K562 (cell line): ENCODE results near the gene ANXA9. TPM values are rescaled to one million over a fixed set of nuclear protein-coding genes. Genes with fewer than 3 reads are reported as not detected.

ENCODE experiments used
- ATAC-seq: fragments of 200-7000 bp; cut with Tn5 transposase; 3 replicates; pipeline ENCODE4 v1.9.1; 2020; ENCODE audit warnings: moderate library complexity
- BruUV-seq: library from RNA; stranded (reverse); fragments of 400-500 nt; replicated peaks from 2 replicates; lab custom pipeline; 2021; lab: Mats Ljungman, UMichigan
- CTCF ChIA-PET: fragments of 300-600 bp; formaldehyde crosslinking; extraction: SDS; loops from one replicate; lab custom pipeline; 2021; ENCODE audit warnings: low intra/inter-chr PET ratio; lab: Yijun Ruan, JAX
- POLR2A ChIA-PET: fragments of 300-600, 350-650 bp; sonication (Branson Sonifier 250); formaldehyde crosslinking; extraction: SDS; loops from one replicate; lab custom pipeline; 2021; ENCODE audit warnings: antibody characterized with exemption, inconsistent platforms; lab: Yijun Ruan, JAX
- DNase-seq, 4 experiments: peaks; one replicate each; pipeline versions ENCODE4 v3.0.0 to v3.0.0-alpha.2; 2011 to 2018; ENCODE audit warnings: low spot score in 3 of 4, mixed read lengths in 3 of 4; ENCODE audit errors: extremely low read depth in 1 of 4
- FAIRE-seq: peaks from 2 replicates; lab custom pipeline; 2011; peaks lifted over from hg19 to GRCh38; lab: Jason Lieb, UNC
- H2AFZ ChIP-seq: 2 replicates; pipeline ENCODE4 v1.6.0; 2011; ENCODE audit warnings: low read depth, low read length, control low read depth, inconsistent platforms
- H3K27ac ChIP-seq: fragments of 200-600 bp; 3 replicates; pipeline ENCODE4 v1.8.0; 2011; ENCODE audit warnings: low read depth, mild to moderate bottlenecking, control low read depth, inconsistent platforms, low read length, moderate library complexity, mixed read lengths; ENCODE audit errors: extremely low read depth
- H3K27me3 ChIP-seq, 2 experiments: fragments of 300-600 bp in 1 of 2; 2 replicates in 1 of 2; 3 replicates in 1 of 2; pipeline versions ENCODE4 v1.6.0 to v1.8.0; 2011; ENCODE audit warnings: inconsistent platforms in 2 of 2, low read length in 2 of 2, mild to moderate bottlenecking in 1 of 2, mixed read lengths in 1 of 2, moderate library complexity in 1 of 2; ENCODE audit not compliant: control insufficient read depth in 2 of 2, insufficient read depth in 2 of 2
- H3K36me3 ChIP-seq: fragments of 300-600 bp; 3 replicates; pipeline ENCODE4 v1.8.0; 2011; ENCODE audit warnings: mild to moderate bottlenecking, low read length, inconsistent platforms; ENCODE audit not compliant: control insufficient read depth, insufficient read depth
- H3K4me1 ChIP-seq, 2 experiments: fragments of 200-600 bp in 1 of 2; replicated peaks in 1 of 2; 2 replicates in 1 of 2; 3 replicates in 1 of 2; pipeline versions ENCODE4 v1.5.1 to v1.8.0; 2011; ENCODE audit warnings: inconsistent platforms in 2 of 2, low read length in 2 of 2, mild to moderate bottlenecking in 1 of 2, mixed read lengths in 1 of 2, moderate library complexity in 1 of 2; ENCODE audit not compliant: control insufficient read depth in 2 of 2, insufficient read depth in 2 of 2
- H3K4me2 ChIP-seq: 2 replicates; pipeline ENCODE4 v1.6.1; 2011; ENCODE audit warnings: low read length, control low read depth, inconsistent platforms, mixed read lengths; ENCODE audit not compliant: insufficient read depth
- H3K4me3 ChIP-seq: fragments of 200-600 bp; sonication (generic), shearing (Covaris generic); 2 replicates; pipeline ENCODE4 v1.5.1; 2016; ENCODE audit warnings: control low read depth, inconsistent platforms
- H3K79me2 ChIP-seq: fragments of 200-600 bp; 3 replicates; pipeline ENCODE4 v1.8.0; 2011; ENCODE audit warnings: low read length, inconsistent platforms; ENCODE audit not compliant: control insufficient read depth, insufficient read depth
- H3K9ac ChIP-seq, 2 experiments: 2 replicates each; pipeline versions ENCODE4 v1.6.0 to v1.6.1; 2011; ENCODE audit warnings: low read depth in 2 of 2, low read length in 2 of 2, control low read depth in 1 of 2, inconsistent platforms in 1 of 2, mild to moderate bottlenecking in 1 of 2, mixed read lengths in 1 of 2; ENCODE audit not compliant: insufficient read depth in 1 of 2
- H3K9me1 ChIP-seq: one replicate; pipeline ENCODE4 v1.6.0; 2011; ENCODE audit warnings: inconsistent platforms, mild to moderate bottlenecking, low read length, moderate library complexity; ENCODE audit not compliant: control insufficient read depth, insufficient read depth
- H3K9me3 ChIP-seq: replicated peaks from 2 replicates; pipeline ENCODE4 v1.5.1; 2011; ENCODE audit warnings: low read depth, low read length, inconsistent platforms; ENCODE audit not compliant: control insufficient read depth, insufficient read depth
- H4K20me1 ChIP-seq: replicated peaks from 2 replicates; pipeline ENCODE4 v1.6.1; 2011; ENCODE audit warnings: low read length, inconsistent platforms, mixed read lengths; ENCODE audit not compliant: control insufficient read depth, insufficient read depth
- FOXA3 ChIP-seq, 2 experiments: fragments of 450-650 bp in 1 of 2; sonication (generic) in 1 of 2; formaldehyde crosslinking; IDR thresholded peaks in 1 of 2; conservative IDR thresholded peaks in 1 of 2; 2 replicates each; pipeline versions ENCODE4 v1.4.0 to v1.8.0; 2020 to 2022; ENCODE audit warnings: mild to moderate bottlenecking in 2 of 2, missing genetic modification reagents in 1 of 2
- KDM4B ChIP-seq, 2 experiments: fragments of 450-650 bp in 1 of 2; sonication (generic) in 1 of 2; IDR thresholded peaks; 2 replicates each; pipeline ENCODE4 v1.6.1; 2016 to 2017; ENCODE audit warnings: borderline replicate concordance in 2 of 2, antibody characterized with exemption in 1 of 2, low read depth in 1 of 2, mild to moderate bottlenecking in 1 of 2
- NR2C1 ChIP-seq, 2 experiments: fragments of 450-650 bp; IDR thresholded peaks; 2 replicates each; pipeline ENCODE4 v1.6.1; 2017; ENCODE audit warnings: mild to moderate bottlenecking in 2 of 2, antibody characterized with exemption in 1 of 2, inconsistent platforms in 1 of 2, missing compliant biosample characterization in 1 of 2, missing genetic modification characterization in 1 of 2
- PHB2 ChIP-seq: fragments of 450-650 bp; IDR thresholded peaks from 2 replicates; pipeline ENCODE4 v1.6.1; 2017; ENCODE audit warnings: low read depth
- STAT5B ChIP-seq: fragments of 250-450 bp; sonication (Bioruptor Pico); IDR thresholded peaks from 2 replicates; pipeline ENCODE4 v1.8.0; 2021; ENCODE audit warnings: mild to moderate bottlenecking, inconsistent platforms
- ZNF174 ChIP-seq: fragments of 250-450 bp; sonication (Bioruptor Pico); IDR thresholded peaks from 2 replicates; pipeline ENCODE4 v1.4.0; 2020; ENCODE audit warnings: mild to moderate bottlenecking
- ZNF316 ChIP-seq: fragments of 450-650 bp; IDR thresholded peaks from 2 replicates; pipeline ENCODE4 v1.6.1; 2016
- WGBS: fragments of 100-300 bp; shearing (Covaris generic); methylation state at CpG from one replicate; pipeline ENCODE4 v1.1.6; 2016; ENCODE audit warnings: low coverage, mixed read lengths; ENCODE audit not compliant: insufficient coverage; ENCODE audit errors: missing lambda C conversion rate; 5-methylcytosine and 5-hydroxymethylcytosine counted together
- in situ Hi-C: fragments of 300-500 bp; cut with MboI; formaldehyde crosslinking; loops from 4 replicates; pipeline ENCODE4 v1.15.0; 2018; ENCODE audit warnings: inconsistent platforms, mixed read lengths
- intact Hi-C: fragments of 100-400 bp; cut with micrococcal nuclease; formaldehyde crosslinking; loops from 2 replicates; pipeline ENCODE4 v1.14.2; 2022
- polyA plus RNA-seq, 8 experiments: library from polyadenylated mRNA; depleted of rRNA in 4 of 8; stranded (reverse) in 5 of 8; unstranded in 3 of 8; fragments of >200 nt; fragmentation: Nextera tagmentation in 2 of 8; fragmentation: Illumina TruSeq in 1 of 8; extraction: Ambion mirVana in 2 of 8; extraction: Trizol in 1 of 8; gene quantifications; 2 replicates each; pipeline versions ENCODE4 v1.2.1 to v1.2.3, GENCODE V29; 2011 to 2014; ENCODE audit warnings: inconsistent platforms in 1 of 8, missing spikeins in 1 of 8
- total RNA-seq, 7 experiments: library from RNA; depleted of rRNA in 6 of 7; stranded (reverse); fragments of >200 nt in 6 of 7; fragmentation: Illumina TruSeq in 2 of 7; extraction: Trizol in 2 of 7; gene quantifications; 2 replicates each; pipeline versions ENCODE4 v1.2.1 to v1.2.3, GENCODE V29; 2011 to 2021; ENCODE audit warnings: low replicate concordance in 1 of 7
- TF ChIP-seq, protein P1 (sequence below): fragments of 450-650 bp; IDR thresholded peaks from 2 replicates; pipeline ENCODE4 v1.6.1; 2016; ENCODE audit warnings: borderline replicate concordance
- TF ChIP-seq, protein P2 (sequence below): sonication (generic); formaldehyde crosslinking; IDR thresholded peaks from 2 replicates; pipeline ENCODE4 v1.8.1; 2023; ENCODE audit warnings: mild to moderate bottlenecking, missing genetic modification reagents
- TF ChIP-seq, protein P3 (sequence below): fragments of 450-650 bp; IDR thresholded peaks from one replicate; pipeline ENCODE4 v1.6.1; 2018; ENCODE audit warnings: mild to moderate bottlenecking, moderate library complexity; ENCODE audit not compliant: partially characterized antibody
- TF ChIP-seq, protein P4 (sequence below): fragments of 250-450 bp; sonication (Bioruptor Pico); IDR thresholded peaks from 2 replicates; pipeline ENCODE4 v1.5.0; 2020; ENCODE audit warnings: mild to moderate bottlenecking

ANXA9 gene
- total and polyA plus RNA-seq, 9 of the 15 experiments (the other 6 are each of a cell fraction or from before 2014, with no cell fraction given) = 0.24 to 1.6 (median 0.57) TPM

DNA sequence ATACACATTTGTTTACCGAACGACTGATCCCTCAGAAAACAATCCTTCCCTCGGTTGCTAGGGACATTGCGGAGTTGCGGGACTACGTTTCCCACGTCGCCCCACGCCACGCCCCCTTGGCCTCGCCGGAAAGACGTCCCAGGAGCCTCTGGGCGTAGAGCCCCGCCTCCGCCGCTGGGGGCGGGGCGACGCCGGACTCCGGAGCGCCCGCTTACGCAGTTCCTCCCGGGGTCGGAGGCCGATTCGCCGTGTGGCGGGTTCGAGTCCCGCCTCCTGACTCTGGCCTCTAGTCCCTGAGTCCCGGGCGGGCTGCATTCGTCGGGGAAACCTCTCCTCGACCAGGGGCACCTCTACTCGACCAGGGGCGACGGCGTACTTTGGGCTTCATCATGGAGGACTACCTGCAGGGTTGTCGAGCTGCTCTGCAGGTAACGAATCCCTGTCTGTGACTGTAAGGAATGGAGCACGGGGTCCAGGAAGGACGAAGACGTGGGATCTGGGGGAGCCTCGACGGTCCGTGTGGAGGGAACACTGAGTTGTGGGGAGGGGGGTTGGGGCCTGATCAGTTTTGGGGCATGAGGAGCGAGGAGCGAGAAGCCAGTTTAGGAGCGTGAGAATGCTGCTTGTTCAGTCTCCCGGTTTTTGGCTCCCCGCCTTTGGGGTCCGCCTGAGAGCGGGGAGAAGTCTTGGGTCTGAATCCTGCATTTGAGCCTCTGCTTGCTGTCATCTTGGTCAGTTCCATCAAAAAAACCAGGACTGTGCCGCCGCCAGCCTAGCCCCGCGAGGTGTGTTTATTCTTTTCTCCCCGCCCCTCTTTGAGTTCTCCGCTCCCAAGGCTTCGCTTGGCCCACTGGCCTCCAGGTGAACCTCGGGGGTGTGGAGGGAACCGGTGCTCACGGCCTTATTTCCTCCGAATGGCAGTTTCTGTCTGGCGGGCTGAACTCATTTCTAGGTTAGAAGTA is 26.4 kb downstream of the ANXA9 start, which contains the start of gene PRUNE1:
TSS of gene PRUNE1 (plus strand) at position 206 of the 962 bp plus-strand sequence. CDS start at position 390, 184 bp downstream.
- Histone ChIP-seq H3K4me2 (peak within 1 kb of the TSS; percentile 100), H3K9me3 (no peaks in the 10 kb centered on the region), H3K27me3 (no peaks in the 10 kb centered on the region), H2AFZ (peak within 1 kb of the TSS; percentile 96), H3K4me1 (peaks cover 39 to 47% of the 10 kb centered on the region in 2 experiments), H3K27ac (peak within 1 kb of the TSS; percentile 92), H3K9me1 (no peaks in the 10 kb centered on the region), H3K36me3 (peaks cover 13% of the 10 kb centered on the region; the same call in 2 of the 3 replicates), H3K9ac (peak within 1 kb of the TSS; percentile 88 to 95), H3K79me2 (peaks cover 49% of the 10 kb centered on the region), H3K4me3 (peak within 1 kb of the TSS; percentile 87), H4K20me1 (no peaks in the 10 kb centered on the region)
- in situ Hi-C loops = no loop called here
- ChIA-PET CTCF (no interaction called here), POLR2A (interaction anchor here (0.5 kb wide), 1 partner anchor 753 kb away, joined by 3 read pairs; no protein-coding TSS in a partner anchor)
- under 1% methylated on average over 64 of the region's 69 CpGs for WGBS
- DNase-seq (peak; percentile 97 to 98 (median 98)), FAIRE-seq (peak; percentile 83), ATAC-seq (peak; percentile 82)
- BruUV-seq = TSS peak; percentile 51
- intact Hi-C loops = loop anchor here (5.0 kb wide), 2 partner anchors 49 to 64 kb away; partner anchors contain the start of genes CDC42SE1 and GABPB2
- TF ChIP-seq FOXA3 (CRISPR knock-in tag; conservative IDR thresholded peaks at IDR 0.05 in 1 of 2, IDR thresholded peaks at IDR 0.05 in 1 of 2) (0 out of 4 replicates have a peak, but pooled peaks of 1 of the 2 experiments have one; percentile 30), PHB2 (0 out of 2 replicates have a peak, but pooled peaks have one; percentile 46), ZNF174 (no peak), KDM4B (IDR thresholded peaks at IDR 0.05; ENCODE audit: borderline replicate concordance in 2 of 2, low read depth in 1 of 2) (no peak), STAT5B (CRISPR knock-in tag) (no peak), NR2C1 (IDR thresholded peaks at IDR 0.05) (peak; percentile 89), NR2C1 (tag; IDR thresholded peaks at IDR 0.05) (peak; percentile 86; the same call in 1 of the 2 replicates), ZNF316 (peak; percentile 5; the same call in 1 of the 2 replicates)
- TF ChIP-seq, protein P1, sequence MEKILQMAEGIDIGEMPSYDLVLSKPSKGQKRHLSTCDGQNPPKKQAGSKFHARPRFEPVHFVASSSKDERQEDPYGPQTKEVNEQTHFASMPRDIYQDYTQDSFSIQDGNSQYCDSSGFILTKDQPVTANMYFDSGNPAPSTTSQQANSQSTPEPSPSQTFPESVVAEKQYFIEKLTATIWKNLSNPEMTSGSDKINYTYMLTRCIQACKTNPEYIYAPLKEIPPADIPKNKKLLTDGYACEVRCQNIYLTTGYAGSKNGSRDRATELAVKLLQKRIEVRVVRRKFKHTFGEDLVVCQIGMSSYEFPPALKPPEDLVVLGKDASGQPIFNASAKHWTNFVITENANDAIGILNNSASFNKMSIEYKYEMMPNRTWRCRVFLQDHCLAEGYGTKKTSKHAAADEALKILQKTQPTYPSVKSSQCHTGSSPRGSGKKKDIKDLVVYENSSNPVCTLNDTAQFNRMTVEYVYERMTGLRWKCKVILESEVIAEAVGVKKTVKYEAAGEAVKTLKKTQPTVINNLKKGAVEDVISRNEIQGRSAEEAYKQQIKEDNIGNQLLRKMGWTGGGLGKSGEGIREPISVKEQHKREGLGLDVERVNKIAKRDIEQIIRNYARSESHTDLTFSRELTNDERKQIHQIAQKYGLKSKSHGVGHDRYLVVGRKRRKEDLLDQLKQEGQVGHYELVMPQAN = peak; percentile 64; the same call in 1 of the 2 replicates
- TF ChIP-seq, protein P2, sequence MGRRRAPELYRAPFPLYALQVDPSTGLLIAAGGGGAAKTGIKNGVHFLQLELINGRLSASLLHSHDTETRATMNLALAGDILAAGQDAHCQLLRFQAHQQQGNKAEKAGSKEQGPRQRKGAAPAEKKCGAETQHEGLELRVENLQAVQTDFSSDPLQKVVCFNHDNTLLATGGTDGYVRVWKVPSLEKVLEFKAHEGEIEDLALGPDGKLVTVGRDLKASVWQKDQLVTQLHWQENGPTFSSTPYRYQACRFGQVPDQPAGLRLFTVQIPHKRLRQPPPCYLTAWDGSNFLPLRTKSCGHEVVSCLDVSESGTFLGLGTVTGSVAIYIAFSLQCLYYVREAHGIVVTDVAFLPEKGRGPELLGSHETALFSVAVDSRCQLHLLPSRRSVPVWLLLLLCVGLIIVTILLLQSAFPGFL (CRISPR knock-in tag) = no peak
- TF ChIP-seq, protein P3, sequence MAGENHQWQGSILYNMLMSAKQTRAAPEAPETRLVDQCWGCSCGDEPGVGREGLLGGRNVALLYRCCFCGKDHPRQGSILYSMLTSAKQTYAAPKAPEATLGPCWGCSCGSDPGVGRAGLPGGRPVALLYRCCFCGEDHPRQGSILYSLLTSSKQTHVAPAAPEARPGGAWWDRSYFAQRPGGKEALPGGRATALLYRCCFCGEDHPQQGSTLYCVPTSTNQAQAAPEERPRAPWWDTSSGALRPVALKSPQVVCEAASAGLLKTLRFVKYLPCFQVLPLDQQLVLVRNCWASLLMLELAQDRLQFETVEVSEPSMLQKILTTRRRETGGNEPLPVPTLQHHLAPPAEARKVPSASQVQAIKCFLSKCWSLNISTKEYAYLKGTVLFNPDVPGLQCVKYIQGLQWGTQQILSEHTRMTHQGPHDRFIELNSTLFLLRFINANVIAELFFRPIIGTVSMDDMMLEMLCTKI = no peak
- TF ChIP-seq, protein P4, sequence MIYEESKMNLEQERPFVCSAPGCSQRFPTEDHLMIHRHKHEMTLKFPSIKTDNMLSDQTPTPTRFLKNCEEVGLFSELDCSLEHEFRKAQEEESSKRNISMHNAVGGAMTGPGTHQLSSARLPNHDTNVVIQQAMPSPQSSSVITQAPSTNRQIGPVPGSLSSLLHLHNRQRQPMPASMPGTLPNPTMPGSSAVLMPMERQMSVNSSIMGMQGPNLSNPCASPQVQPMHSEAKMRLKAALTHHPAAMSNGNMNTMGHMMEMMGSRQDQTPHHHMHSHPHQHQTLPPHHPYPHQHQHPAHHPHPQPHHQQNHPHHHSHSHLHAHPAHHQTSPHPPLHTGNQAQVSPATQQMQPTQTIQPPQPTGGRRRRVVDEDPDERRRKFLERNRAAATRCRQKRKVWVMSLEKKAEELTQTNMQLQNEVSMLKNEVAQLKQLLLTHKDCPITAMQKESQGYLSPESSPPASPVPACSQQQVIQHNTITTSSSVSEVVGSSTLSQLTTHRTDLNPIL (CRISPR knock-in tag) = no peak
